GM18873 (cell line): ENCODE measurements around the gene BCAT1.
"Not testable (repeated sequence)": the region's sequence is repeated elsewhere in the genome, so short reads cannot be mapped to it uniquely, and the experiment has no call there.

Experiments
- ATAC-seq: cut with Tn5 transposase; IDR thresholded peaks from one replicate; pipeline ENCODE4 v1.9.1; 2021; ENCODE audit warnings: mild to moderate bottlenecking, moderate library complexity, moderate number of reproducible peaks; ENCODE audit not compliant: unreplicated experiment, low FRiP score

Gene BCAT1

DNA sequence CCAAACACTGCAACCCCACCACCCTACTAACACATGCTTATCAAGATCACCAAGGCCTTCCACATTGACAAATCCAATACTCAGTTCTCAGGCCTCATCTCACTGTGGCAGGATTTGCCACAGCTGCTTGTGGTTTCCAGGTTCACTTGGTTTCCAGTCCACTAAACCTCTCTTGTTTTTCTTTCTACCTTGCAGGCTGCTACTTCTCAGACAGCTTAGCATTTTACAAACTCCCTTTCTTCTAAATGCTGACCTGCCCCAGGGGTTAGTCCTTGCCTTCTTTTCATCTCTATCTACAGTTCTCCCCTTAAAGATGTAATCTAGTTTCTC, 84.1 kb downstream of the BCAT1 start:
- ATAC-seq = no peak

DNA sequence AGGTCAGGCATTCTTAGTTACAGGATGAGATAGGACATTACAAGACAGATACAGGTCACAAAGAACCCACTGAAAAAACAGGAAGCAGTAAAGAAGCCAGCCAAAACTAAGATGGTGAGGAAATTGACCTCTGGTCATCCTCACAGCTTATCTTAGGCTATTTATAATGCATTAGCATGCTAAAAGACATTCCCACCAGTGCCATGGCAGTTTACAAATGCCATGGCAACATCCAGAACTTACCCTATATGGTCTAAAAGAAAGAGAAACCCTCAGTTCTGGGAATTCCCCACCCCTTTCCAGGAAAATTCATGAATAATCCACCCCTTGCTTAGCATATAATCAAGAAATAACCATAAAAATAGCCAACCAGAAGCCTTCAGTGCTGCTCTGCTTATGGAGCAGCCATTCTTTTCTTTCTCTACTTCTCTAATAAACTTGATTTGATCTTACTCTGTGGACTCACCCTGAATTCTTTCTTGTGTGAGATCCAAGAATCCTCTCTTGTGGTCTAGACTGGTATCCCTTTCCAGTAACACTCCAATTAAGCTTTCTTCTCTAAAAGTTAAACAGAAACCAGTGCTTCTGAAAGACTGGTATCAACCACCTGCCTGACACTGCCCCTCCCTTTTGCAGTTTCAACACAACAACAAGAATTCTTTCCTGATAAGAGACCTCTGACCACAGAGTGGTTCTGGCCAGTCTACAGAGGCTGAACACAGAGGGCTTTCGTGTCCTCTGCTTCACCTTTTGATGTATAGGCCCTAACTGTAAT, 86.9 kb downstream of the BCAT1 start:
- ATAC-seq = no peak

DNA sequence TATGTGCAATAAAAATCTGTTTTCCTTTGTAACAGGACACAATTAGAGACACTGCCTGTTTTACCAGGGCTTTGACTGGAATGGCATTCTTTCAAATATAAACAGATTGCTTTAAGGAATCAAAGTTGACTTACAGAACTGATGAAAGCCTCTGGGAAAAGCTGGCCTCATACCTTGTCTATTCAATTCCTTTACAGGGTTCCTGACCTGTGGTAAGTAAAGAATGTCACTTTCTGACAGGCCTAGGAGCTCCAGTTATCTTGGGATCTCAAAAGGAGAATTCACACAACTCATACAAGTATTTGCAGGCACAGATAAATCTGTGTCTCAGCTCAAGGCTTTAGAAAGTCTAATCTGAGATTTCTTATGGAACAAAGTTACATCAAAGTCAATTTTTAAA, 88.4 kb downstream of the BCAT1 start:
- ATAC-seq = no peak

DNA sequence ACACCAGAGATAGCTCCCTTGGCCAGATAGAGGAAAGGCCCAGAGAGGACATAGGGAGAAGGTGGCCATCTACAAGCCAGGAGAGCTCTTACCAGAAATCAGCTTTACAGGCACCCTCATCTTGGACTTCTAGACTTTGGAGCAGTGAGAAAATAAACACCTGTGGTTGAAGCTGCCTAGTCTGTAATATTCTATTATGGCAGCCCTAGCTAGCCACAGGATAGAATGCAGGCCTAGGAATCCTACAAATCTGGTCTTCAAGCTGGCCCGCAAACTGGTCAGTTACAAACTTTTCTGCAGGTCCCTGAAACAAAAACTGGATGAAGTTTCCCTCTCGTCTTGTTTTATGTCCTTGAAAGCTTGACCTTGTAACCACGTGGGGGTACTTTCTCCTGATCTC, 92.4 kb downstream of the BCAT1 start:
- ATAC-seq = no peak

DNA sequence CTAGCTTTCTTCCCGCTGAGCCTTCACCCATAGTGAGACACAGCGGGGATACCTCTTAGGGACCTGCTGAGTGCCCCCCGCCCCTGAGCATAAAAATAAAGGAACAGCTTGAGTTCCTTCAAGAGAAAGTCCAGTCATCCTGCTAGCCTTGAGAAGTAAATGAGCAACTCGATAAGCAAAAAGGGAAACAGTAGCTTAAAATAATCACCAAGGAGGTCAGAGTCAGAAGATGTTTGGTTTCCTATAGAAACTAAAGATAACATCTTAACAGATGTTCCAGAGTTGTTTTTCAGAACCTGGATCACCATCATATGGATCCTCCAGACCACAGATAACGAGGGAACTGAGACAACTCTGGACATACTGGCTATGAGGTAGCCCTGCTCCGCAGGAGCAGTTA, 94.0 kb downstream of the BCAT1 start:
- no peak for ATAC-seq

DNA sequence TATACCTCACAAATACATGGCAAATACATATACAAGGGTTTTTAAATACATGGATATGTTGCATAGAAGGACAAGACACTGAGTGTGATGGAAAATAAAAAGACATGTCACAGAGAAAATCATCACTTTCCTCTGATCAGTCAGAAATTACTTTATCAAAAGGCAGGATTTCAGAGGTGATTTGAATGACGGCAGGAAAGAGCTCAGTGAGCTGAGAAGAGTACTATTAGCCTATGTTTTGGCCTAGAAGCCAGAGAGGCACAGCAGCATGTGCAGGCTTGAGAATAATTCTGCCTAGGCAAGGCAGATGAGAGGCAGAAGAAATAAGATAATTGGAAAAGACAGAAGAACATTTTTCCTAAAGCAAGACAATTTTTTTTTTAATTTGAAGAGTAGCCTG, 94.9 kb downstream of the BCAT1 start:
- no peak for ATAC-seq

DNA sequence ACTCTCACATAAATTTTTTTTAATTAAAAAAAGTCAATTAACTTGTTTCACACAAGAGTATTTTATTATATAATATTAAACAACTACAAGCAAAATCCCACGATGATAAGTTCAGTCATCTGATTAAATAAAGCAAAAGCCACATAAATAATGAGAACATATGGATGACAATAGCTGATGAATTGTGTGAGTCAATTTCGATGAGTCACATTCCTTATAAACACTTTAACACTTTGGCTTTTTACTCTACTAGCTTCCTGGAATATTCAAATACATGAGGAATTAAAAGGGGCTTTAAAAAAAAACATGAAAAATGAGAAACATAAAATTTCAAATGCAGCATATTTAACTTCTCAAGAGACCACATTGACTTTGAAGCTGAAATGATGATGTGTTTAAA, 95.3 kb downstream of the BCAT1 start:
- ATAC-seq = no peak

DNA sequence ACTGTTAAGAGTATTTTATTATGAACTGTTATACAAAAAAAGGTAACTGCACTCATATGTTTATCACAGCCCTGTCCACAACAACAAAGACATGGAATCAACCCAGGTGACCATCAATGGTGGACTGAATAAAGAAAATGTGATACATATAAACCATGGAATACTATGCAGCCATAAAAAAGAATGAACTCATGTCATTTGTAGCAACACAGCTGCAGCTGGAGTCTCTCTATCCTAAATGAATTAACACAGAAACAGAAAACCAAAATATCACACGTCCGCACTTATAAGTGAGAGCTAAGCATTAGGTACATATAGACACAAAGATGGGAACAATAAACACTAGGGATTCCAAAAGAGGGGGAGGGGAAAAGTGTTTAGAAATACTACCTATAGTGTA, 95.8 kb downstream of the BCAT1 start:
- ATAC-seq = no peak

DNA sequence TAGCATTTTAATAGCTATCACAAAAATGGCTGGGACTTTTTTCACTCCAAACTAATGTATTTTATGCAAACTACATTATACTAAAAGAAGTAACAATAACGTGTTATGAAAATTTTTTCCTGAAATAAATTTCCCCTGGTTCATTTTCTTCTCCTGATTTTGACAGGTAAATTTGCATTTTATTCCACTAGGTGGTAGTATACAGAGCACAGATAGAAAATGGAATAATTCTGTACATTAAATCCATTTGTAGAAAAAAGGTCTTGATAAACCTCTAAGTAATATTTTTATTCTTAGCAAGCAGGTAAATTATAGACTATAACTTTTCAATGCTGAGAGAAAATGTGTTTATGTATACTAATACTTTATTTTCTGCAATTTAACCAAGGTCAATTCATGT, 96.5 kb downstream of the BCAT1 start:
- ATAC-seq = no peak

DNA sequence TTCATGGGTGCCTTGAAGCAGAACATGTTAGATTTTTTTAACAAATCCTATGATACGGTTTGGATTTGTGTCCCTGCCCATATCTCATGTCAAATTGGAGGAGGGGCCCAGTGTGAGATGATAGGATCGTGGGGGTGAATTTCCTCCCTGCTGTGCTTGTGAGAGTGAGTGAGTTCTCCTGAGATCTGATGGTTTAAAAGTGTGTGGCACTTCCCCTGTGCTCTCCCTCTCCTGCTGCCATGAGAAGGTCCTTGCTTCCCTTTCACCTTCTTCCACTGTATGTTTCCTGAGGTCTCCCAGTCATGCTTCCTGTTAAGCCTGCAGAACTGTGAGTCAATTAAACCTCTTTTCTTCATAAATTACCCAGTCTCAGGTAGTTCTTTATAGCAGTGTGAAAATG, 97.0 kb downstream of the BCAT1 start:
- ATAC-seq = not testable (repeated sequence)

DNA sequence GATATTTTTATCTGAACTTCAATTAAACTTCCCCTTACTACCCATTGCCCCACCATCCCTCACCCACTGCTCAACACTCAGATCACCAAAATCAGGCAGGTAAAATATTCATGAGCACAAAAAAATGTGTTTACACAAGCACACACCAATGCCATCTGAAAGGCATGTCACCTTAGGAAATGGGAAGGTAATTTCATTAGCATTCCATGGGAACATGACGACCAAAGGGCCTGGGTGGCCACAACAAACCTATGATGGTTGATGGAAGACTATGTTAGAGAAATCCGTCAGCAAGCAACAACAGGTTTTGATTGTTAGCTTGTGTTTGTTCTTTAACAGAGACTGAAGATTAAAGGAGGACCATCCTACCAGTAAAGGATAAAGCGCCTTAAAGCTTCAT, 97.6 kb downstream of the BCAT1 start:
- no peak for ATAC-seq

DNA sequence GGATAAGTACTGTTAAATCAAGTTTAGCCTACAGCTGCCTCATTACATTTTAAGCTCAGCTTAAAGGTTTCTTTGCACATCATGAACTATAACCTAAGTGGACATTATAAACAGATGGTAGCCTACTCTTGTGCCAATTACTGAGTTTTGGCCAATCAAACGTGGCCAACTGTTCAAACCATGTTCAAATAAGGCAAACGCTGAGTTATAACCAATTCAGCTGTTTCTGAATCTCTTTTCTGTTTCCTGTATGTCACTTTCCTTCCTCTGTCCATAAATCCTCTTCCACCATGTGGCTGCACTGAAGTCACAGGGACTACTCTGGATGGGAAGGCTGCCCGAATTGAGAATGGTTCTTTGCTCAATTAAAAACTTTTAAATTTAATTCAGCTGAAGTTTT, 98.4 kb downstream of the BCAT1 start:
- no peak for ATAC-seq

DNA sequence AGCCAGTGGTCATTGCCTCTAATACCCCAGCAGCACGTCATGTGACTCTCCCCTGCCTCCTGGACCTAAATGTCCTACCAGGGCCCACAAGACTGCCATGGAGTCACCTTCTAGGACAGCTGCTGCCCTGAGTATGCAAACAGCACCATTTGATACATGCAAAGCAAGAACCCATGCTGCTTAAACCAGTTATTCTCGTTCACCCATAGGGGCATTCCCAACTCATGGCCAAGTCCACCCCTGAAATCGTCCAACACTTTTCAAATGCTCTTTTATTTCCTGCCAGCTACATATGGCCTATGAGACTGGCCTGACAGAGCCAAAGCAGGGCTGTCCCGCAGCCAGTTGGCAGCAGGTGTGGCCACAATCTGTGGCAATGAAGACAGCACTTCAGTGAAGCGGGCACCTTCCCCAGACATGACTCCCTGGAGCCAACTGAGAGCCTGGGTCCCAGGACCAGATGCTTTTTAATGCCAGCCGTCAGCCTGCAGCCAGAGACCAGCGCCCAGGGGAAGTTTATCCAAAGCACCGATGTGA, 99.9 kb downstream of the BCAT1 start:
- ATAC-seq = no peak

DNA sequence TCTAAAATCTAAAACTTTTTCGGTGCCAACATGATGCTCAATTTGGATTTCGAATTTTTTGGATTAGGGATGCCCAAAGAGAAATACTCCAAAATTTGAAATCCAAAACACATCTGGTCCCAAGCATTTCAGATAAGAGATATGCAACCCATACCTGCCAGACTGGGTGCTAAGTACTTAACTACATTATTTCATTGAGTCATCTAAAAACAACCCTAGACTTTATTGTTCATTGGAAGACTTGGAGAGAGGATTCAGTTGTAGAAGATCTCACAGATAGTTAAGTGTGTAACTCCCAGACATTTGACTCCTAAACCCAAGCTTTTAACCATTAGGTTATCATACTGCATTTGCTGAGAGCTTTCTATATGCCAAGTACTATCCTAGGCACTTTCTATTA, 102.2 kb downstream of the BCAT1 start:
- no peak for ATAC-seq

DNA sequence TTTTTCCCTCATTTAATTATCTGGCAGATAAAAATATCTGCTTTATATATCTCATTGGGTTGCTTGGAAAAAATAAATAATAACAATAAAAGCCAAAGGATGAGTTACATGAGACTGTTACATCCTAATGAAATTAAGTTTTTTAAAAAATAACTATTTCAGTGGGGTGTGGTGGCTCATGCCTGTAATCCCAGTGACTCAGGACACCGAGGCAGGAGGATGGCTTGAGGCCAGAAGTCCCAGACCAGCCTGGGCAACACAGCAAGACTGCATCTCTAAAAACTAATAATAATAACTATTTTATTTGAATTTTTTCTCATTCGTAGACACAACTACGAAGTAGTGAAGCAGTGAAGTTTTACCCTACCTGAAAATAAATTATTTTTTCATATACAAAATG, 103.3 kb downstream of the BCAT1 start:
- ATAC-seq = no peak

DNA sequence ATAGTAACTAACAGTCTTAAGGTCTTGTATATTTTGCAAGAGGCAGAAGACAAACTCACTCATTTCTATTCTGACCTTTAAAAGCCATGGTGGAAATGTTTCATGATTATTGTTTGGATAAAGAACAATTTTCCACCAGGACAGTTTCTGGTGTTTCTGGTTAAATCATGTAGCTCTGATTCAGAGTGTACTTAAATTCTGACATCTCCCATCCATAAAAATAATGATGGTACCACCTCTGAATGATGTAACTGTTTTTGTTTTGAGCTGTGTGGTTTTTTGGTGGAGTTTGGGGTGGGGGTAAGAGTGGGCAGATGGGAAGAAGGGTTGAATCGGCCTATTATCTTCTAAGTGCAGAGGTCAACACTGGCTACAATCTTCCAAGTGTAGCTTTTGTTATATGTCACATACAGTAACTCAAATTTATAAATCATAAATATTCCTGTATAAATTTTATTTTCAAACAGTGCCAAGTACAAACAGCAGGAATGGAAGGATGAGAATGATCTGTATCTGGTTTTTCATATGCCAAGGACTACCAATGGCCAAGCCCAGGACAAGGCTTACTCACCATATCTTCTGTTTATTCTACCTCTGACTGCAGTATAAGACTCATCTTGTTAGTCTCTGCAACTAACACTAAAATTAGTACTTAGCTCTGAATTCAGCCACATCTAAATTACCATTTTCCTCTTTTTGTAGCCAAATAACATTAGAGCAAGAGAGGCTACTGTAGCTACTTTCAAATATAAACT, 108.7 kb downstream of the BCAT1 start:
- ATAC-seq = no peak

DNA sequence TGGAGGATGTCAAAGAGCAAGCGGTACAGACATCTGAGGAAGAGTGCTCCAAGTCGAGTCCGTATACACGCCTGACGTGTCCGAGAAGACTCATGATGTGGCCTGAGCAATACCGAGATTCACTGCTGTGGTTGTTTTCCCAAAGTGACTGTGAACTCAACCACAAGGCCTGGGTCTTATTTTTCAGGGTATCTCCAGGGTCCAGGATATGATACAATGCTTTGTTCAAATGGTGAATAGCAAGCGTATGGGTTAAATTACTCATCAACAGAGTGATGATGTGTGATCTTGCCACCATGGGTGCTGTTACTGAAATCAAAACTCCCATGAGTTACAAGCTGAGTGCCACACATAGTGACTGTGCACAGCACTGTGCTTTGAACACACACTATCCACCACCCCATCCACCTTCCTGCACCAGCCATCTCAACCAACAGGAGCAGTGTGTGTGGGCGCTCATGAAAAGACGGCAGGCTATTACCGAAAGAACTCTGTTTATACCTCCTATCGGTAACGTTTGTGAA, 109.6 kb downstream of the BCAT1 start:
- ATAC-seq = peak; percentile 90

DNA sequence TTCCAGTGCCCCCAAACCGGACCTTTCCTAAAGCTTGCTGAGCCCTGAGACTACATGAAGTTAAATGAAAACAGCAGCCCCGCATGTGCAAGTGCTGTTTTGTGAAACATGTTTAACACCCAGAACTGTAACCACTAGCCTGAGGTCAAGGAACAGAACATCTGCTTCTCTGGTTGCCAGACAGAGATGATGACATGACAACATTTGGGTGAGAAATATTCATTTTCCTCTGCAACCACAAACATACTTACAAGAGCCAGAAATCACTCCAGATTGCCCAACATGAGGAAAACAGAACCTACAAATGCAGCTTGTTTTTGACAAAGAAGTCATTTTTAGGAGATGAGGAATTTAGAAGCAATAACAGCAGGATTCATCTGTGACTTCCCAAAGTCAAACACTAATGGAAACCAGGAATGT, 110.4 kb downstream of the BCAT1 start:
- ATAC-seq = peak; percentile 46

DNA sequence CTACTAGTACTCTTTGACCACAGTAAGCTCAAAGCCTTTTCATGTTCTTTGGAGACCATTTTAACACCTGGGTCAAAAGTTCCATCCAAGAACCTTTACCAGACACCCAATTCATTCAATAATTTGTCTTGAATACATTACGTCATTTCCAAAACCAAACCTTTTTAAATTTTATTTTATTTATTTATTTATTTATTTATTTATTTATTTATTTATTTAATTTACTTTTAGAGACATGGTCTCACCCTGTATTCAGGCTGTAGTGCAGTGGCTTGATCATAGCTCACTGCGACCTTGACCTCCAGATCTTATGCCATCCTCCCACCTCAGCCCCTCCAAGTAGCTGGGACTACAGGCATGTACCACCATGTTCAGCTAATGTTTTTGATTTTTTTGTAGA, 113.5 kb downstream of the BCAT1 start:
- ATAC-seq = no peak

DNA sequence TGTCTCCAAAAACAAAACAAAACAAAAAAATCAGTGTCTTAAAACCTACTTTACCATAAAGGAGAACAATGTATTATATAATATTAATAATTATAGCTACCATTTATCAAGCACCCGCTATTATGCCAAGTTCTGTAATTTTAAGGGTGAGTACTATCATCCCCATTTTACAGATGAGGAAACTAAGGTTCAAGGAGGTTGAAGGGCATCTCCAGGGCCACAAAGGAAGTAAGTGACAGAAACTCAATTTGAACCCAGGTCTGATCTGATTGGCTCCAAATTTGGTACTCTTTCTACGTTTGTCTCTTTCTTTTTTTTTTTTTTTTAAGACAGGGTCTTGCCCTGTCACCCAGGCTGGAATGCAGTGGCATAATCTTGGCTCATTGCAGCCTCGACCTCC, 115.4 kb downstream of the BCAT1 start:
- no peak for ATAC-seq

DNA sequence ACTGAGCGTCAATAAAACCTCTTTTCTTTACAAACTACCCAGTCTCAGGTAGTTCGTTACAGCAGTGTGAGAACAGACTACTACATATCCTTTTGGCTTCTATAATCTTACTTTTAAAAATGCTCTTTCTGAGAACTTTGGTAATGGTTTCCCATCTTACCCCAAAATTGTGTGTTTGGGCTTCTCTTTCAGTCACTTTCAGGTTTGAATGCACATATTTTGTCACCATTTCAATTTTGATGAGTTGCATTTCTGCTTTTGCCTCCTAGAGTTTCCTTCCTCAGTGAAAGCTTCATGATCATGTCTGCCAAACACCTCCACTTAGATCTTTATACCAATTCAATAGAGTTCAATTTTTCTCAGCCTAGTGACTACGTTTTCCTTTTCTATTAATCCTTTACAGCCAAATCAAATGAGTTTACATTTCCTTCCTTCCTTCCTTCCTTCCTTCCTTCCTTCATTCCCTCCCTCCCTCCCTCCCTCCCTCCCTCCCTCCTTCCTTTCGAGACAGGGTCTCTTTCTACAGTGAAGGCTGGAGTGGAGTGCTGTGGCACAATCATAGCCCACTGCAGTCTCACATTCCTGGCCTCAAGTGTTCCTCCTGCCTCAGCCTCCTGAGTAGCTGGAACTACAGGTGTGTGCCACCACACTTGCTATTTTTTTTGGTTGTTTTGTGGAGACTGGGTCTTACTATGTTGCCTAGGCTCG, 124.9 kb downstream of the BCAT1 start:
- ATAC-seq = no peak
